ENCODE measurements around the gene ADK. TPM values are rescaled to one million over a fixed set of nuclear protein-coding genes. Genes with fewer than 3 reads are reported as not detected.

Gene ADK
- total and polyA plus RNA-seq, 2 experiments from 2014 or later = 39.9 to 53.0 TPM

GRCh38 chr10:74541375-74541774 is 390.4 kb downstream of the ADK start:
- no peaks in the 10 kb centered on the region for H4K20me1 ChIP-seq (replicated peaks; ENCODE audit: insufficient read depth)
- peaks cover 17% of the 10 kb centered on the region for H3K4me1 Mint-ChIP-seq
- no peaks in the 10 kb centered on the region for H3K79me2 ChIP-seq (replicated peaks; ENCODE audit: insufficient read depth)
- H3K9me2 ChIP-seq (ENCODE audit: insufficient read depth) = no peaks in the 10 kb centered on the region
- no peak overlapping the region for H2AFZ ChIP-seq
- H3K4me2 ChIP-seq = no peak overlapping the region
- H3K4me3 Mint-ChIP-seq = no peak overlapping the region
- no peak overlapping the region for H3K4me3 ChIP-seq
- no peak for ATAC-seq
- H3K27me3 ChIP-seq (ENCODE audit: insufficient read depth) = no peaks in the 10 kb centered on the region
- H3K36me3 ChIP-seq (ENCODE audit: insufficient read depth) = no peaks in the 10 kb centered on the region
- no peak for DNase-seq (ENCODE audit: low spot score)
- H3K9me3 Mint-ChIP-seq = no peaks in the 10 kb centered on the region
- H3K27ac ChIP-seq (ENCODE audit: low read depth) = no peak overlapping the region
- H3K36me3 Mint-ChIP-seq (ENCODE audit: low read depth) = no peaks in the 10 kb centered on the region
- peaks cover 2% of the 10 kb centered on the region for H3K27me3 Mint-ChIP-seq (ENCODE audit: insufficient read depth, low read depth, poor library complexity)
- TF ChIP-seq EZH2 (IDR thresholded peaks at IDR 0.05; ENCODE audit: low read depth, unreplicated experiment) (no peak), NANOG (IDR thresholded peaks at IDR 0.05; ENCODE audit: borderline replicate concordance) (no peak), JUNB (IDR thresholded peaks at IDR 0.05; ENCODE audit: unreplicated experiment) (no peak), EZH2phosphoT487 (IDR thresholded peaks at IDR 0.05; ENCODE audit: unreplicated experiment) (no peak), STAT1 (IDR thresholded peaks at IDR 0.05; ENCODE audit: unreplicated experiment) (no peak), ETS1 (IDR thresholded peaks at IDR 0.05) (no peak)
- H3K27ac Mint-ChIP-seq = no peak overlapping the region
- H3K4me1 ChIP-seq (ENCODE audit: insufficient read depth) = peaks cover 4% of the 10 kb centered on the region
- no peaks in the 10 kb centered on the region for H3F3A ChIP-seq (replicated peaks; ENCODE audit: low read depth)

GRCh38 chr10:74542077-74542476 is 391.1 kb downstream of the ADK start:
- H3K36me3 Mint-ChIP-seq (ENCODE audit: low read depth) = no peaks in the 10 kb centered on the region
- Histone ChIP-seq H3K9me2 (ENCODE audit: insufficient read depth) (no peaks in the 10 kb centered on the region), H3K36me3 (ENCODE audit: insufficient read depth) (no peaks in the 10 kb centered on the region), H3K4me1 (ENCODE audit: insufficient read depth) (peaks cover 4% of the 10 kb centered on the region), H2AFZ (no peak overlapping the region), H3K4me3 (no peak overlapping the region), H3K79me2 (replicated peaks; ENCODE audit: insufficient read depth) (no peaks in the 10 kb centered on the region), H3K4me2 (no peak overlapping the region), H3K27ac (ENCODE audit: low read depth) (no peak overlapping the region), H4K20me1 (replicated peaks; ENCODE audit: insufficient read depth) (no peaks in the 10 kb centered on the region), H3F3A (replicated peaks; ENCODE audit: low read depth) (no peaks in the 10 kb centered on the region), H3K27me3 (ENCODE audit: insufficient read depth) (no peaks in the 10 kb centered on the region)
- H3K27ac Mint-ChIP-seq = no peak overlapping the region
- no peaks in the 10 kb centered on the region for H3K9me3 Mint-ChIP-seq
- ATAC-seq = no peak
- H3K4me3 Mint-ChIP-seq = no peak overlapping the region
- no peak for DNase-seq (ENCODE audit: low spot score)
- peaks cover 17% of the 10 kb centered on the region for H3K4me1 Mint-ChIP-seq
- TF ChIP-seq POLR2AphosphoS5 (IDR thresholded peaks at IDR 0.05; ENCODE audit: low read depth) (no peak), CTCF (conservative IDR thresholded peaks at IDR 0.05; ENCODE audit: low read depth in 2 of 2) (no peak), EZH2 (IDR thresholded peaks at IDR 0.05; ENCODE audit: low read depth, unreplicated experiment) (no peak), EZH2phosphoT487 (IDR thresholded peaks at IDR 0.05; ENCODE audit: unreplicated experiment) (no peak), ZNF331 (CRISPR knock-in tag; IDR thresholded peaks at IDR 0.05; ENCODE audit: low read depth) (no peak), NANOG (IDR thresholded peaks at IDR 0.05; ENCODE audit: borderline replicate concordance) (no peak), ZNF114 (CRISPR knock-in tag; IDR thresholded peaks at IDR 0.05) (no peak), ZNF462 (CRISPR knock-in tag; IDR thresholded peaks at IDR 0.05) (no peak), STAT1 (IDR thresholded peaks at IDR 0.05; ENCODE audit: unreplicated experiment) (no peak)
- H3K27me3 Mint-ChIP-seq (ENCODE audit: insufficient read depth, low read depth, poor library complexity) = peaks cover 2% of the 10 kb centered on the region
